ENCODE measurements around the gene TENT4A.
"Not testable (repeated sequence)": the region's sequence is repeated elsewhere in the genome, so short reads cannot be mapped to it uniquely, and the experiment has no call there.

The TENT4A gene

DNA sequence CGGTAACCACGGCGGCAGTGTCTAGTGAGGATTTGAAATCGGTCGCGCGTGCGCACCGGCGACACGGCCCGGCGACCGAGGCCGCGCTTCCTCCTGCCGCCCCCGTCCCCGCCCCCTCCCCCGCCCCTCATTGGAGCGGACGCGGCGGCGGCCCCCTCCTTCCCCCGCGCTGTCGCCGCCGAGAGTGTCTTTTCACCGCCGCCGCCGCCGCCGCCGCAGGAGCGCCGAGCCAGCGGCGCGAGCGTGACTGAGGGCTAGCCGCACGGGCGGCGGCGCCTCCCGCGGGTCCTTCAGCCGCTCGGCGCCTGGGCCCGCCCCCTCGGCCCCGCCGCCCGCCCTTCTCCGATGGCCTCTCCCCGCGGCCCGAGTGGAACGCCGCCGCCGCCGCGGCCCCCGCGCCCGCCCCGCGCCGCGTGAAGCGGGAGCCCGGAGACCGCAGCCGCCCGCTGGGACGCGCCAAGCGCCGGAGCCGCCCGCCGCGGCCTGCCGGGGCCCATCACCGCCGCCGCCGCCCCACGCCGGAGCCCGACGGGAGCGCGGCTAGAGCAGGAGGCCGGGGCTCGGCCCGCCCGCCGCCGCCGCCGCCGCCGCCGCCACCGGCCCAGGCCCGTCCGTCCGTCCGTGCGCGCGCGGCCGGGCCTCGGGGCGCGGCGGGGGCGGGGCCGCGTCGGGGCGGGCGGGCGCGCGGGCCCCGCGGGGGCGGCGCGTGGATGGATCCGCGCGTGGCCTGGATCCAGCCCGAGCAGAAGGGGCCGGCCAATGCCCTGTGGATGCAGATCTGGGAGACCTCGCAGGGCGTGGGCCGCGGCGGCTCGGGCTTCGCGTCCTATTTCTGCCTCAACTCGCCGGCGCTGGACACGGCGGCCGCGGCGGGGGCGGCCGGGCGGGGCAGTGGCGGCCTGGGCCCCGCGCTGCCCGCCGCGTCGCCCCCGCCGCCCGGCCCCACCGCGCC, at the start of gene TENT4A:
TENT4A (plus strand) TSS at position 159 of the 952 bp plus-strand sequence; CDS start at position 711, 552 bp downstream.
- no peak for DNase-seq

- no peak for DNase-seq
Measured at GRCh38 chr5:6666762-6667161, 46.5 kb upstream of the TENT4A start.

- DNase-seq = no peak
Measured at GRCh38 chr5:6667648-6668047, 45.6 kb upstream of the TENT4A start.

DNA sequence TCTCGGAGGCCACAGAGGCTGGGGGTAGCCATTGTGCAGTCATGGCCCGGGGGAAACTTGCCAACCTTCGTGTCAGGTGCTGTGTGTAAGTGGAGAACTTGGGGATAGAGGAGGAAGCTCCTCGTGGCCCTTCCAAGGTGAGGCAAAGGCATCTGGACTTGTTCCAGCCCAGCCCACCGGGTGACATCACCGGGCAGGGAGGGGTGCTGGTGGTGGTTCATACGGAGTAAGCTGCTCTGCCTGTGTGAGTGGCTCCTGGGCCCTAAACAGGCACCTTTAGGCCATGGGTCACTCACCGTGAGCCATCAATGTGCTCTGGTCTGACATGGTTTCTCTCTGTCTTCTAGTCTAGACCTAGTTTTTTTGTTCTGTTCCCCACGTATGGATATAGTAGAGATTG, 44.5 kb upstream of the TENT4A start:
- DNase-seq = not testable (repeated sequence)

GRCh38 chr5:6673031-6673430, 40.2 kb upstream of the TENT4A start:
- no peak for DNase-seq

- DNase-seq = no peak
Measured at GRCh38 chr5:6673963-6674362, 39.3 kb upstream of the TENT4A start.

DNA sequence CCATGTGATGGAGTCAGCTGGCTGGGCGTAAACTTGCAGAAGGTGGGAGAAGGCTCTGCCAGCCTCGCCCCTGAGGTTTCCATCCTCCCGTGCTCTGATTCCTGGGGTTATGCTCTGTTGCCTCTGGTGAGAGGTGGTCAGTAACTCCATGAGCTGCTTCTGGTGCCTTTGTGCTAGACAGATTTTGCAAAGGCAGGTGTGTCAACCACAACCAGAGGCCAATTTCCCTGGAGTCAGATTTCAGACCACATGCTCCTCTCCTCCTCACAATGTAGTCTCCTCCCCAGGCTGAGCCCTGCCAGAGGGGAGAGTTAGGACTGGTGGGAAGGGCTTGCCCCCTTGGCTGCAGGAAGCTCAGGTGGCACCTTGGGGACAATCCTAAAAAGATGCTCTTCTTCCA, 38.8 kb upstream of the TENT4A start:
- DNase-seq = peak; percentile 30

GRCh38 chr5:6674886-6675285, 38.3 kb upstream of the TENT4A start:
- no peak for DNase-seq

DNA sequence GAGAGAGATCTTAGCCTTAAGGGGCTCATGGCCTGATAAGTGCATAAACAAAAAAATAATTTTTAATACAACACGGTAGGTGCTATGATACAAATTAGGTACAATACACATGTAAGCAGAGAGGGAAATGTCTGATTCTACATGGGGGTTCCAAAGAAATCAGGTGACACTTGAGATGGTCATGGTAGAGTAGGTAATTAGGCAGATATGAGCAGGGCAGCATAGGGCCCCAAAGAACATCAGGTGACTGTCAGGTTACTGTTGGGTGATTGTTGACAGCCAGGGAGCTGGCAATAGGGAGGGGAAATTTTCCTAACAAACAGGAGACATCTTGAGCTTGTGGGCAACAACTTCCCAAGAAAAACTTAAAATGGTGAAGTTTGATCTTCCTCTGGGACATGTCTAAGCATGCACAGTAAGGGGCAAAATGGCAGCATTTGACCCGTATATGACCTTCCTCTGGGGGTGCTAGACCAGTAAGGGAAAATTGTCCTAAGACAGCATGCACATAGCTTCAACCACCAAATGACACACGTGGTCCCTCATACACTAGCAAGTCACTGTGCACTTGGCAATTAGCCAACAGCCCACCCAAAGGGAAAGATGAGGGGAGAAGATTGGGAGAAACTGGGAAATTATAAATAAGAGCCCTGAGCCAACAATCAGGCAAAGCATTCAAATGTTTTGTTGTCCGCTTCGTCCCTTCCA, 37.3 kb upstream of the TENT4A start:
- no peak for DNase-seq

- DNase-seq = no peak
Measured at GRCh38 chr5:6676702-6677101, 36.5 kb upstream of the TENT4A start.

DNA sequence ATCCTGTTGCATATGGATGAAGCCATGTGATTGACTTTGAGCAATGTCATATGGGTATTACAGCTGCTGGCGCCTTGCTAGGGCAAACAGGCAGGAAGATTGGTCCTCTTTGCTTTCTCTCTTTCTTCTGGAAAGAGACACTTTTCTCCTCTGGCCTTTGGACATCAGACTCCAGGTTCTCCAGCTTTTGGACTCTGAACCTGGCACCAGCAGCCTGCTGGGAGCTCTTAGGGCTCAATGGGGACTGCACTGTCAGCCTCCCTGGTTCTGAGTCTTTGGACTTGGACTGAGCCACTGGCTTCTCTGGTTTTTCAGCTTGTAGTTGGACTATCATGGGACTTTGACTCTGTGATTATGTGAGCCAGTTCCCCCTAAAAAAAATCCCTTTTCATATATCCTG, 34.8 kb upstream of the TENT4A start:
- no peak for DNase-seq

GRCh38 chr5:6680922-6681321, 32.3 kb upstream of the TENT4A start:
- DNase-seq = no peak

- DNase-seq = no peak
Measured at GRCh38 chr5:6681682-6682081, 31.6 kb upstream of the TENT4A start.

DNA sequence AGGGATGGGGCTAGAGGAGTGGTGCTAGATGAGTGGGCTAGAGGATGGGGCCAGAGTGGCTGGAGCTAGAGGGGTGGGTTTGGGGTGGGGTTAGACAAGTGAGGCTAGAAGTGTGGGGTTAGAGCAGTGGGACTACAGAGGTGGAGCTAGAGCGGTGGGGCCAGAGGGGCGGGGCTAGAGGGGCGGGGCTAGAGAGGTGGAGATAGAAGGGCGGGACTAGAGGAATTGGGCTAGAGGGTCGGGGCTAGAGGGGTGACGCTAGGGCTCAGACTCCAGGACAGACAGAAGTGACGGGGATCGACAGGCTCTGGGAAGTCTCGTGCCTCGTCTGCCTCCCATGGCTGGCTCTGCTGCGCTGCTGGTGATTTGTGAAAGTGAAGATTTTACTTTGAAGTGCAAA, 31.0 kb upstream of the TENT4A start:
- no peak for DNase-seq

DNA sequence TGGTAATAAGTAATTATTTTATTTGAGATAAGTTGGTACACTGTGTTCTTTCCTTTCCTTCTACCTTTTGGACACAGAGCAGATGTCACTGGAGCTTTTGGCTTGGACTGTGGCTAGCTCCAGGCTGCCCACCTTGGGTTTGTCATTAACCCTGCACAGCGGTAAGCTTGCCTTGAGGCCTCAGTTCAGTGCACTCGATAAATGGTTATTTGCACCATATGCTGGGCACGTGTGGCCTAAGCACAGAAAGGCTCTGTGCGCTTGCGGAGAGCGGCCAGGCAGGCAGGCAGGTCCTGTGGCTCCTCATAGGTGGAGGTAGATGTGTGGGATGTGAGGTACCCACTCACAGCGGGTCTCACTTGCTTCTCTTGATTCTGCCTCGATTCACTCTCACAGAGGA, 30.0 kb upstream of the TENT4A start:
- DNase-seq = no peak

GRCh38 chr5:6684075-6684474, 29.2 kb upstream of the TENT4A start:
- DNase-seq = no peak

DNA sequence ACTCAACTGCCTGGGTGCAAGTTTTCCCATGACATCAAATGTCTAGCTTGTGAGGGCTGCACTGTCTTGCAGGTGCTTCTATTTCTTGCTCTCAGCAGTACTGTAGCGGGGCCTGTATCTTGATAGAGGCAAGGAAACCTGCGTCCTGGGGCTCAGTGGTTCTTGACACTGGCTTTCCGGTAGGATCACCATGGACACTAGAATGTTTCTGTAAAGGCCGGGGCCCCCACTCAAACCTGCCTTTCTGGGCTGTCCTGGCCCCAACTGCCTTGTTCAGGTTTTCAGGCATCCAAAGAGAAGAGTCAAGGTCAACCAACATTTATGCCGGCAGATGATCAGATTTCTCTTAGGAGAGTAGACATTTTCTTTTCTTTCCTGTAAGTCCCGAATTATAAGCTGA, 26.7 kb upstream of the TENT4A start:
- no peak for DNase-seq

GRCh38 chr5:6686915-6687409, 26.3 kb upstream of the TENT4A start:
- DNase-seq = no peak

GRCh38 chr5:6687505-6687904, 25.7 kb upstream of the TENT4A start:
- no peak for DNase-seq

DNA sequence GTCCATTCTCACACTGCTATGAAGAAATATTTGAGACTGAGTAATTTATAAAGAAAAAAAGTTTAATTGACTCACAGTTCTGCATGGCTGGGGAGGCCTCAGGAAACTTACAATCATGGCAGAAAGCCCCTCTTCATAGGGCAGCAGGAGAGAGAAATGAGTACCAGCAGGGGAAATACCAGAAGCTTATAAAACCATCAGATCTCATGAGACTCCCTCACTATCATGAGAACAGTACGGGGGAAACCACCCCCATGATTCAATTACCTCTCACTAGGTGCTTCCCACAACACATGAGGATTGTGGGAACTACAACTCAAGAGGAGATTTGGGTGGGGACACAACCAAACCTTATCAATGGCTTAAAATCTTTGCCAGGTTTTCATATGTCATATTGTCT, 20.3 kb upstream of the TENT4A start:
- no peak for DNase-seq

DNA sequence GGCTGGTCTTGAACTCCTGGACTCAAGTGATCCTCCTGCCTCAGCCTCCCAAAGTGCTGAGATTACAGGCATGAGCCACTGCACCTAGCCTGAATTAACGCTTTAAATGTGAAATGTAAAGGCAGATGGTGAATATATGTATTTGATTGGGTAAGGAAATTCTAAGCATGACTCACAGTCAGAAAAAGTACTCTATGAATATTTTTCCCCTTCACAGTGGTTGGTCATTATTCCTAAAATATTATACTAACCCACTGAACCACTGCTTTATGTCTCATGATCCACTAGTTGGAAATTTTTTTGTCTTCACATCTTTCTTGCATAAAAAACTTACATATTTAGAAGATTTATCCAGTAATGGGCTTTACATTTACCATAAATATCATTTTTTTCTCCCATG, 14.5 kb upstream of the TENT4A start:
- no peak for DNase-seq

GRCh38 chr5:6699357-6699756, 13.9 kb upstream of the TENT4A start:
- no peak for DNase-seq

DNA sequence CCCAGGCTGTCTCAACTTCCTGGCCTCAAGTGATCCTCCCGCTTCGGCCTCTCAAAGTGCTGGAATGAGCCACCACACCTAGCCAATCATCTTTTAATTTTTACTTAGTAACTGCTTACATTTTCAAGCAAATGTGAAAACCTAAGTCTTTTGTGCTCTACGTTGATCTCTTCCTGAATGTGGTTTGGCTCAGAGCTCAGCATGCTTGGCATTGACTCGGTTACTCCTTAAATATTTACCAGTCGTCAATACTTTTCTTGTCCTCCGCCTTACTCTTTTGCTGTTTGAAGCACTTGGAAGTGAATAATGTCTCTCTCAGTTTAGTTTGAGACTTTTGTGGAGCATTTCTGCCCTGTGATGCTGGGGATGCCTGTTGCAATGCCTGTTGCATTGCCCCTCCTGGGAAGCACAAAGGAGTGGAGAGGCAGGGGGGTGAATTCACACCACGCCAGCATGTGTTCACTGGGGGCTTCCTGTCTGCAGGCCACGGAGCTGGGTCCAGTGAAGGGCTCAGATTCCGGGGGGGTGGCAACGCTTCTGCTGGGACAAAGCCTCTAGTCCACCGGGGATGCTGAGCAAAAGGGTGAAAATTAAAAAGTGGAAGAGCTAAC, 13.1 kb upstream of the TENT4A start:
- DNase-seq = no peak

Data from NCI-H510A (cell line).